ENCODE measurements around the gene APOL6. TPM values are rescaled to one million over a fixed set of nuclear protein-coding genes. Genes with fewer than 3 reads are reported as not detected.

APOL6 gene
- total and polyA plus RNA-seq, 2 of the 13 experiments (the other 11 are each of a cell fraction or from before 2014, with no cell fraction given): 5.2 to 7.5 TPM

- TF ChIP-seq HNF1A (IDR thresholded peaks at IDR 0.05; ENCODE audit: low read depth): no peak
- TF ChIP-seq HNF1A (CRISPR knock-in tag; IDR thresholded peaks at IDR 0.05; ENCODE audit: borderline replicate concordance): no peak
- TF ChIP-seq, protein P1, sequence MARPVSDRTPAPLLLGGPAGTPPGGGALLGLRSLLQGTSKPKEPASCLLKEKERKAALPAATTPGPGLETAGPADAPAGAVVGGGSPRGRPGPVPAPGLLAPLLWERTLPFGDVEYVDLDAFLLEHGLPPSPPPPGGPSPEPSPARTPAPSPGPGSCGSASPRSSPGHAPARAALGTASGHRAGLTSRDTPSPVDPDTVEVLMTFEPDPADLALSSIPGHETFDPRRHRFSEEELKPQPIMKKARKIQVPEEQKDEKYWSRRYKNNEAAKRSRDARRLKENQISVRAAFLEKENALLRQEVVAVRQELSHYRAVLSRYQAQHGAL (CRISPR knock-in tag; IDR thresholded peaks at IDR 0.05; ENCODE audit: not compliant biosample characterization): no peak
- no peak for TF ChIP-seq JUN (CRISPR knock-in tag; IDR thresholded peaks at IDR 0.05)
- TF ChIP-seq KDM4B (CRISPR knock-in tag; IDR thresholded peaks at IDR 0.05): no peak
- no peak for TF ChIP-seq GMEB2 (CRISPR knock-in tag; IDR thresholded peaks at IDR 0.05; ENCODE audit: low read depth)
- TF ChIP-seq ZNF788 (CRISPR knock-in tag; IDR thresholded peaks at IDR 0.05; ENCODE audit: borderline replicate concordance): peak; percentile 42; the same call in 1 of the 2 replicates
- TF ChIP-seq, protein P2, sequence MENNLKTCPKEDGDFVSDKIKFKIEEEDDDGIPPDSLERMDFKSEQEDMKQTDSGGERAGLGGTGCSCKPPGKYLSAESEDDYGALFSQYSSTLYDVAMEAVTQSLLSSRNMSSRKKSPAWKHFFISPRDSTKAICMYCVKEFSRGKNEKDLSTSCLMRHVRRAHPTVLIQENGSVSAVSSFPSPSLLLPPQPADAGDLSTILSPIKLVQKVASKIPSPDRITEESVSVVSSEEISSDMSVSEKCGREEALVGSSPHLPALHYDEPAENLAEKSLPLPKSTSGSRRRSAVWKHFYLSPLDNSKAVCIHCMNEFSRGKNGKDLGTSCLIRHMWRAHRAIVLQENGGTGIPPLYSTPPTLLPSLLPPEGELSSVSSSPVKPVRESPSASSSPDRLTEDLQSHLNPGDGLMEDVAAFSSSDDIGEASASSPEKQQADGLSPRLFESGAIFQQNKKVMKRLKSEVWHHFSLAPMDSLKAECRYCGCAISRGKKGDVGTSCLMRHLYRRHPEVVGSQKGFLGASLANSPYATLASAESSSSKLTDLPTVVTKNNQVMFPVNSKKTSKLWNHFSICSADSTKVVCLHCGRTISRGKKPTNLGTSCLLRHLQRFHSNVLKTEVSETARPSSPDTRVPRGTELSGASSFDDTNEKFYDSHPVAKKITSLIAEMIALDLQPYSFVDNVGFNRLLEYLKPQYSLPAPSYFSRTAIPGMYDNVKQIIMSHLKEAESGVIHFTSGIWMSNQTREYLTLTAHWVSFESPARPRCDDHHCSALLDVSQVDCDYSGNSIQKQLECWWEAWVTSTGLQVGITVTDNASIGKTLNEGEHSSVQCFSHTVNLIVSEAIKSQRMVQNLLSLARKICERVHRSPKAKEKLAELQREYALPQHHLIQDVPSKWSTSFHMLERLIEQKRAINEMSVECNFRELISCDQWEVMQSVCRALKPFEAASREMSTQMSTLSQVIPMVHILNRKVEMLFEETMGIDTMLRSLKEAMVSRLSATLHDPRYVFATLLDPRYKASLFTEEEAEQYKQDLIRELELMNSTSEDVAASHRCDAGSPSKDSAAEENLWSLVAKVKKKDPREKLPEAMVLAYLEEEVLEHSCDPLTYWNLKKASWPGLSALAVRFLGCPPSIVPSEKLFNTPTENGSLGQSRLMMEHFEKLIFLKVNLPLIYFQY (CRISPR knock-in tag; IDR thresholded peaks at IDR 0.05; ENCODE audit: borderline replicate concordance): no peak
- no peak for TF ChIP-seq REPIN1 (CRISPR knock-in tag; IDR thresholded peaks at IDR 0.05; ENCODE audit: borderline replicate concordance, low read depth)
- TF ChIP-seq ZBTB21 (CRISPR knock-in tag; IDR thresholded peaks at IDR 0.05): no peak
- TF ChIP-seq, protein P3, sequence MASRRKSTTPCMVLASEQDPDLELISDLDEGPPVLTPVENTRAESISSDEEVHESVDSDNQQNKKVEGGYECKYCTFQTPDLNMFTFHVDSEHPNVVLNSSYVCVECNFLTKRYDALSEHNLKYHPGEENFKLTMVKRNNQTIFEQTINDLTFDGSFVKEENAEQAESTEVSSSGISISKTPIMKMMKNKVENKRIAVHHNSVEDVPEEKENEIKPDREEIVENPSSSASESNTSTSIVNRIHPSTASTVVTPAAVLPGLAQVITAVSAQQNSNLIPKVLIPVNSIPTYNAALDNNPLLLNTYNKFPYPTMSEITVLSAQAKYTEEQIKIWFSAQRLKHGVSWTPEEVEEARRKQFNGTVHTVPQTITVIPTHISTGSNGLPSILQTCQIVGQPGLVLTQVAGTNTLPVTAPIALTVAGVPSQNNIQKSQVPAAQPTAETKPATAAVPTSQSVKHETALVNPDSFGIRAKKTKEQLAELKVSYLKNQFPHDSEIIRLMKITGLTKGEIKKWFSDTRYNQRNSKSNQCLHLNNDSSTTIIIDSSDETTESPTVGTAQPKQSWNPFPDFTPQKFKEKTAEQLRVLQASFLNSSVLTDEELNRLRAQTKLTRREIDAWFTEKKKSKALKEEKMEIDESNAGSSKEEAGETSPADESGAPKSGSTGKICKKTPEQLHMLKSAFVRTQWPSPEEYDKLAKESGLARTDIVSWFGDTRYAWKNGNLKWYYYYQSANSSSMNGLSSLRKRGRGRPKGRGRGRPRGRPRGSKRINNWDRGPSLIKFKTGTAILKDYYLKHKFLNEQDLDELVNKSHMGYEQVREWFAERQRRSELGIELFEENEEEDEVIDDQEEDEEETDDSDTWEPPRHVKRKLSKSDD (CRISPR knock-in tag; IDR thresholded peaks at IDR 0.05; ENCODE audit: low read depth): no peak
- TF ChIP-seq MAF1 (CRISPR knock-in tag; IDR thresholded peaks at IDR 0.05; ENCODE audit: borderline replicate concordance): no peak
- no peak for TF ChIP-seq ATM (IDR thresholded peaks at IDR 0.05; ENCODE audit: borderline replicate concordance)
- no peak for TF ChIP-seq ZNF572 (CRISPR knock-in tag; IDR thresholded peaks at IDR 0.05)
- TF ChIP-seq ZSCAN20 (CRISPR knock-in tag; IDR thresholded peaks at IDR 0.05; ENCODE audit: borderline replicate concordance): no peak
- TF ChIP-seq RARG (CRISPR knock-in tag; IDR thresholded peaks at IDR 0.05; ENCODE audit: low read depth): no peak
- no peak for TF ChIP-seq NCOA1 (CRISPR knock-in tag; IDR thresholded peaks at IDR 0.05)
Observed at GRCh38 chr22:35642305-35642741, 5.9 kb upstream of the APOL6 start (continued).
